VCaP (cell line): ENCODE data around the gene EPB41L4B.
A peak's percentile ranks its signal among the peaks of the same experiment; 100 is the strongest.

Experiments
- H3K27ac ChIP-seq: fragments of 450-650 bp; 2 replicates; pipeline ENCODE4 v1.5.1; 2017
- CTCF ChIP-seq: fragments of 450-650 bp; conservative IDR thresholded peaks from 2 replicates; pipeline ENCODE4 v1.5.1; 2017; ENCODE audit warnings: mild to moderate bottlenecking, moderate library complexity

The EPB41L4B gene

GRCh38 chr9:109335121-109335520 lies 14.3 kb upstream of the EPB41L4B start:
- H3K27ac ChIP-seq: no peak overlapping the region
- no peak for TF ChIP-seq CTCF

- H3K27ac ChIP-seq: peak overlapping the region; percentile 91
- TF ChIP-seq CTCF: no peak
These were observed 10.5 kb upstream of the EPB41L4B start for GRCh38 chr9:109331353-109331752.

- TF ChIP-seq CTCF: no peak
- H3K27ac ChIP-seq: peak overlapping the region; percentile 91
These were observed 8.9 kb upstream of the EPB41L4B start for GRCh38 chr9:109329638-109330258.

- peak overlapping the region; percentile 91 for H3K27ac ChIP-seq
- TF ChIP-seq CTCF: no peak
These were observed 8.2 kb upstream of the EPB41L4B start for GRCh38 chr9:109328978-109329637.

- TF ChIP-seq CTCF: no peak
- H3K27ac ChIP-seq: no peak overlapping the region
These were observed 4.2 kb upstream of the EPB41L4B start for GRCh38 chr9:109325089-109325488.

- TF ChIP-seq CTCF: no peak
- H3K27ac ChIP-seq: no peak overlapping the region
These were observed 2.9 kb upstream of the EPB41L4B start for GRCh38 chr9:109323771-109324170.

- TF ChIP-seq CTCF: no peak
- peak overlapping the region; percentile 97 for H3K27ac ChIP-seq
These were observed 868 bp upstream of the EPB41L4B start for GRCh38 chr9:109321727-109322126.
